ENCODE results near the gene MUC5AC.

MUC5AC gene

DNA sequence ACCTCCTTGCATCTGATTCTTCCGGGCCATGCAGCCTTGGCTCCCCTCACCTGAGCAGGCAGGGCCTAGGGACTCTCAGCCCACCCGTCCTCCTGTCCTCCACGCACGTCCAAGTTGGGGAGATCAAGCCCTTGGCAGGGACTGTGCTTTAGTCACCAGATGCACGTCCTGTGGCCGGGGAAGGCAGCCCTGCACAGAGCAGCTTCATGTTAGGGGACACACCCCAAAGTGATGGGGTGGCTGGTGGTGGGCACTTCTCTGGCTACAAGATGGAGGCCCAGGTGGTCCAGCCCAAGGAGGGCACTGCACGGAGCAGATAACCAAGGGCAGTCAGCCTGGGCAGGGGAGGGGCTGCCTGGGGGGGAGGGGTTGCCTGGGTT is 66.3 kb downstream of the MUC5AC start:
- H3K27me3 ChIP-seq (ENCODE audit: insufficient read depth, low read length, poor library complexity) = no peaks in the 10 kb centered on the region
- ATAC-seq (ENCODE audit: insufficient read depth, low read depth) = no peak

GRCh38 chr11:1224491-1225385 is 67.0 kb downstream of the MUC5AC start:
- Histone ChIP-seq H4K20me1 (ENCODE audit: insufficient read depth, low read length) (no peaks in the 10 kb centered on the region; the same call in 1 of the 2 replicates), H3K4me1 (ENCODE audit: insufficient read depth, low read length) (no peaks in the 10 kb centered on the region), H3K9me3 (ENCODE audit: insufficient read depth, low read length, severe bottlenecking) (no peaks in the 10 kb centered on the region), H3K4me2 (ENCODE audit: insufficient read depth, low read length) (no peak overlapping the region), H3K27ac (ENCODE audit: low read length) (no peak overlapping the region), H3K9ac (ENCODE audit: low read depth, low read length) (no peak overlapping the region), H3K36me3 (ENCODE audit: insufficient read depth, low read length) (no peaks in the 10 kb centered on the region), H2AFZ (ENCODE audit: low read depth, low read length) (no peak overlapping the region), H3K79me2 (ENCODE audit: insufficient read depth, low read length) (no peaks in the 10 kb centered on the region), H3K4me3 (ENCODE audit: low read depth in 1 of 2, low read length in 2 of 2) (no peak overlapping the region), H3K27me3 (ENCODE audit: insufficient read depth, low read length, poor library complexity) (no peaks in the 10 kb centered on the region)
- ATAC-seq (ENCODE audit: insufficient read depth, low read depth) (no peak), DNase-seq (no peak)
- TF ChIP-seq EZH2 (IDR thresholded peaks at IDR 0.05; ENCODE audit: borderline replicate concordance, low read depth, low read length, severe bottlenecking) (no peak), CTCF (IDR thresholded peaks at IDR 0.05; ENCODE audit: borderline replicate concordance, extremely low read depth, low read length, poor library complexity, severe bottlenecking) (no peak)

More for the DNA sequence above, 66.3 kb downstream of the MUC5AC start:
- Histone ChIP-seq H3K9me3 (ENCODE audit: insufficient read depth, low read length, severe bottlenecking) (no peaks in the 10 kb centered on the region), H3K27ac (ENCODE audit: low read length) (no peak overlapping the region), H3K4me1 (ENCODE audit: insufficient read depth, low read length) (no peaks in the 10 kb centered on the region), H3K36me3 (ENCODE audit: insufficient read depth, low read length) (no peaks in the 10 kb centered on the region), H3K9ac (ENCODE audit: low read depth, low read length) (no peak overlapping the region), H2AFZ (ENCODE audit: low read depth, low read length) (no peak overlapping the region), H3K79me2 (ENCODE audit: insufficient read depth, low read length) (no peaks in the 10 kb centered on the region), H3K4me2 (ENCODE audit: insufficient read depth, low read length) (no peak overlapping the region), H4K20me1 (ENCODE audit: insufficient read depth, low read length) (no peaks in the 10 kb centered on the region; the same call in 1 of the 2 replicates), H3K4me3 (ENCODE audit: low read depth in 1 of 2, low read length in 2 of 2) (no peak overlapping the region)
- no peak for DNase-seq
- no peak for TF ChIP-seq CTCF (IDR thresholded peaks at IDR 0.05; ENCODE audit: borderline replicate concordance, extremely low read depth, low read length, poor library complexity, severe bottlenecking)
- TF ChIP-seq EZH2 (IDR thresholded peaks at IDR 0.05; ENCODE audit: borderline replicate concordance, low read depth, low read length, severe bottlenecking) = no peak

DNA sequence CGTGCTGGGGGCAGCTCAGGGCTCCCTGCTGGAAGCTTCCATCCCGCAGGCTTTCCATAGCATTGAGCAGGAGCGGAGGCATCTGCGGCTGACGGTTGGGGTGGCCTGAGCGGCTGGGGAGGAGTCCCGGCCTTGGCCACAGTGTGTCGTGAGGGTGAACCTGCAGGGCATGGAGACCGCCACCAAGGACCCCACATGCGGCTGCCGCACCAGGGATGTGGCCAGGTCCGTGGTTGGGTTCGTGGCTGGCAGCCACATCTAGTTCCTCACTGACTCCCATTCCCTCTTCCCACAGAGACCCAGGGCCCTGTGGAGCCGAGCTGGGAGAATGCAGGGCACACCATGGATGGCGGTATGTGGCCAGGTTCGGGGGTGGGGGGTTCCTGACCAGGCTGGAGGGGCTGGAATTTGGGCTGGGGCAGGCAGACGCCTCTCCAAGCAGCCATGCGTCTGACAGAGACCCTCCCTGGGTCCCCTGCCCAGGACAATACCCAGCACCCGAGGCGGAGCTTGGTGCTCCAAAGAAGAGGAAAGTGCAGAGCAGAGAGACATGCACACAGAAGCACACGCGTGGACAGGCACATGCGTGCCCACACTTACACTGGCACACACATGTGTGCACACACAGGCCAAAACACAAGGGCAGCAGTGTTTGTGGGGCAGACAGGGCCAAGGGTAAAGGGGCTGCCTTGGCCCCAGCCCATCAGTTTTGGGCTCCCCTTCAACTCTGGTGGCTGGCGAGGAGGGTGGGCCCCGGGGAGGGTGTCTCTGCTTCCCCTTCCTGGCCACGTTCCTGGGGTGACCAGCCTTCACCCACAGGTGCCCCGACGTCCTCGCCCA is 67.9 kb downstream of the MUC5AC start:
- no peaks in the 10 kb centered on the region for H3K27me3 ChIP-seq (ENCODE audit: insufficient read depth, low read length, poor library complexity)
- DNase-seq (no peak), ATAC-seq (ENCODE audit: insufficient read depth, low read depth) (no peak)
- no peak overlapping the region for H2AFZ ChIP-seq (ENCODE audit: low read depth, low read length)
- H3K4me1 ChIP-seq (ENCODE audit: insufficient read depth, low read length) = no peaks in the 10 kb centered on the region
- H3K79me2 ChIP-seq (ENCODE audit: insufficient read depth, low read length) = no peaks in the 10 kb centered on the region
- H3K27ac ChIP-seq (ENCODE audit: low read length) = no peak overlapping the region
- H3K36me3 ChIP-seq (ENCODE audit: insufficient read depth, low read length) = no peaks in the 10 kb centered on the region
- no peak overlapping the region for H3K4me2 ChIP-seq (ENCODE audit: insufficient read depth, low read length)
- TF ChIP-seq EZH2 (IDR thresholded peaks at IDR 0.05; ENCODE audit: borderline replicate concordance, low read depth, low read length, severe bottlenecking) (no peak), CTCF (IDR thresholded peaks at IDR 0.05; ENCODE audit: borderline replicate concordance, extremely low read depth, low read length, poor library complexity, severe bottlenecking) (no peak)
- peaks cover 4% of the 10 kb centered on the region; the same call in 1 of the 2 replicates for H4K20me1 ChIP-seq (ENCODE audit: insufficient read depth, low read length)
- H3K4me3 ChIP-seq (ENCODE audit: low read depth in 1 of 2, low read length in 2 of 2) = no peak overlapping the region
- H3K9ac ChIP-seq (ENCODE audit: low read depth, low read length) = no peak overlapping the region
- H3K9me3 ChIP-seq (ENCODE audit: insufficient read depth, low read length, severe bottlenecking) = no peaks in the 10 kb centered on the region

Measured in DND-41 (cell line).